NB4 (cell line): ENCODE data around the gene LGALS4.
"Not testable (repeated sequence)": the region's sequence is repeated elsewhere in the genome, so short reads cannot be mapped to it uniquely, and the experiment has no call there.

Experiments used
- DNase-seq: peaks from one replicate; pipeline ENCODE4 v3.0.0; 2010; ENCODE audit warnings: low read depth
- H3K4me3 ChIP-seq: one replicate; pipeline ENCODE4 v1.5.1; 2011; ENCODE audit warnings: mild to moderate bottlenecking, low read depth, low read length, moderate library complexity
- CTCF ChIP-seq: IDR thresholded peaks from one replicate; pipeline ENCODE4 v1.5.1; 2012; ENCODE audit warnings: low read depth, low read length
- MAX ChIP-seq: IDR thresholded peaks from 2 replicates; pipeline ENCODE4 v1.6.1; 2011; ENCODE audit warnings: low read depth, low read length
- MYC ChIP-seq: IDR thresholded peaks from 2 replicates; pipeline ENCODE4 v1.6.1; 2011; ENCODE audit warnings: low read depth, low read length
- POLR2A ChIP-seq: IDR thresholded peaks from 2 replicates; pipeline ENCODE4 v1.6.1; 2011; ENCODE audit warnings: mild to moderate bottlenecking; ENCODE audit not compliant: insufficient read length; ENCODE audit errors: extremely low read depth

The LGALS4 gene, protein sequence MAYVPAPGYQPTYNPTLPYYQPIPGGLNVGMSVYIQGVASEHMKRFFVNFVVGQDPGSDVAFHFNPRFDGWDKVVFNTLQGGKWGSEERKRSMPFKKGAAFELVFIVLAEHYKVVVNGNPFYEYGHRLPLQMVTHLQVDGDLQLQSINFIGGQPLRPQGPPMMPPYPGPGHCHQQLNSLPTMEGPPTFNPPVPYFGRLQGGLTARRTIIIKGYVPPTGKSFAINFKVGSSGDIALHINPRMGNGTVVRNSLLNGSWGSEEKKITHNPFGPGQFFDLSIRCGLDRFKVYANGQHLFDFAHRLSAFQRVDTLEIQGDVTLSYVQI

DNA sequence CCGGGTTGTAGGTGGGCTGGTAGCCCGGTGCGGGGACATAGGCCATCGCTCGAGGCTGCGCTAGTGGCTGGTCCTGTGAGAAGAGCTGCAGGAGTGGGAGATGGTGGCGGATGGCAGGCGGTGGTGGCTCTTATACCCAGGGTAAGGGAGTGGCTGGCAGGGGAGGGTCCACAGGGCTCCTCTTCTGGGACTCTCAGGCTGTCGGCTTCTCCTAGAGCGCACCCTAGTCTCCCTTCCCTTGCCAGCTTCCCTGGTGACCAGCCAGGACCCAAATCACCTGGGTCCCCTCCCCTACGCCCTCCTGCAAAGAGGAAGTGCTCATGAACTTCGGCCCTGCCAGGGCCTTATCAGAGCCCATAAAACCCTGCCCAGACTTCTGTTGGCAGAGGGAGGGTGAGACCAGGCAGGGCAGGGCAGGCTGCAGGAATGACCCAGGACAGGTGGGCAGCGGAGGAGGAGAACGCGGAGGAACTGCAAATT, at the start of gene LGALS4:
Gene LGALS4, minus strand, starts transcription at position 105 of the 480 bp plus-strand sequence. Its CDS starts 59 bp downstream, at position 46.
- DNase-seq = no peak
- no peak within 1 kb of the TSS for H3K4me3 ChIP-seq
- TF ChIP-seq POLR2A (no peak), CTCF (no peak), MYC (no peak), MAX (no peak)

- DNase-seq = no peak
- TF ChIP-seq POLR2A (no peak), MAX (no peak)
Measured at GRCh38 chr19:38861368-38861767, 48.6 kb upstream of the LGALS4 start.

GRCh38 chr19:38859631-38860204, 47.0 kb upstream of the LGALS4 start:
- not testable (repeated sequence) for DNase-seq, H3K4me3 ChIP-seq

More at GRCh38 chr19:38861368-38861767, 48.6 kb upstream of the LGALS4 start:
- H3K4me3 ChIP-seq = no peak overlapping the region

DNA sequence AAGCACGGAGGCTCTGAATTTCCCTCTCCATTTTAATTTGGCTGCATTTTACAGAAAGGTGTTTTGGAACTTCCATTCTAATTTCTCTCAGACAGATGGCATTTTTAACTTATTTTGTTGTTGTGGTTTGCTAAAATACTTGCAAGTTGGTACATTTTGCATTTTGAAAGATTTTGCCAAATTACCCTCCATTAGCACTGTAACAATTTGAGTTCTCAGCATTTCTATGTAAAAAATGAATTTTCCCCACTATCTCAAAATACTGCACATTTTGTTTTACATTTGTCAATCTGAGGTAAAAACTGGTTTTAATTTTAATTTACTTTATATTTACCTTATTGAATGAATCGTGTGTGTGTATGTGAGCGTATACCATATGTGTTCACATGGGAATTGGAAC, 44.1 kb upstream of the LGALS4 start:
- TF ChIP-seq MAX (no peak), POLR2A (no peak), CTCF (no peak), MYC (no peak)
- DNase-seq = no peak
- H3K4me3 ChIP-seq = no peak overlapping the region

DNA sequence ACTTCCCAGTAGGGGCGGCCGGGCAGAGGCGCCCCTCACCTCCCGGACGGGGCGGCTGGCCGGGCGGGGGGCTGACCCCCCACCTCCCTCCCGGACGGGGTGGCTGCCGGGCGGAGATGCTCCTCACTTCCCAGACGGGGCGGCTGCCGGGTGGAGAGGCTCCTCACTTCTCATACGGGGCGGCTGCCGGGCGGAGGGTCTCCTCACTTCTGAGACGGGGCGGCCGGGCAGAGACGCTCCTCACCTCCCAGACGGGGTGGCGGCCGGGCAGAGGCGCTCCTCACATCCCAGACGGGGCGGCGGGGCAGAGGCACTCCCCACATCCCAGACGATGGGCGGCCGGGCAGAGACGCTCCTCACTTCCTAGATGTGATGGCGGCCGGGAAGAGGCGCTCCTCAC, 43.0 kb upstream of the LGALS4 start:
- H3K4me3 ChIP-seq, DNase-seq: not testable (repeated sequence)

- not testable (repeated sequence) for H3K4me3 ChIP-seq, DNase-seq
Measured at GRCh38 chr19:38854961-38855360, 42.2 kb upstream of the LGALS4 start.

DNA sequence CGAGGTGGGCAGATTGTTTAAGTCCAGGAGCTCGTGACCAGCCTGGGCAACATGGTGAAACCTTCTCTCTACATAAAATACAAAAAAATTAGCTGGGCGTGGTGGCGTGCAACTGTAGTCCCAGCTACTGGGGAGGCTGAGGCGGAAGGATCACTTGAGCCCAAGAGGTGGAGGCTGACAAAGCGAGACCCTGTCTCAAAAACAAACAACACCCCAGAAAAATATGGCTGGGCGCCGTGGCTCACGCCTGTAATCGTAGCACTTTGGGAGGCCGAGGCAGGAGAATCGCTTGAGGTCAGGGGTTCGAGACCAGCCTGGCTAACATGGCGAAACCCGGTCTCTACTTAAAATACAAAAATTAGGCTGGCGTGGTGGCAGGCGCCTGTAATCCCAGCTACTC, 40.5 kb upstream of the LGALS4 start:
- DNase-seq = no peak
- no peak for TF ChIP-seq POLR2A
- TF ChIP-seq CTCF = no peak
- no peak for TF ChIP-seq MYC
- peak overlapping the region; percentile 76 for H3K4me3 ChIP-seq

- no peak for TF ChIP-seq CTCF
- TF ChIP-seq MYC = no peak
- TF ChIP-seq MAX = no peak
- no peak for TF ChIP-seq POLR2A
- H3K4me3 ChIP-seq = peak overlapping the region; percentile 76
- peak; percentile 77 for DNase-seq
Measured at GRCh38 chr19:38852231-38853044, 39.7 kb upstream of the LGALS4 start.
